UCSD-AML1 (cell line): Measurements from ENCODE around the gene GPR78.

Experiments
- DNase-seq: peaks from one replicate; lab custom pipeline; 2025; ENCODE audit not compliant: unreplicated experiment; lab: John Stamatoyannopoulos, UW

Gene GPR78

DNA sequence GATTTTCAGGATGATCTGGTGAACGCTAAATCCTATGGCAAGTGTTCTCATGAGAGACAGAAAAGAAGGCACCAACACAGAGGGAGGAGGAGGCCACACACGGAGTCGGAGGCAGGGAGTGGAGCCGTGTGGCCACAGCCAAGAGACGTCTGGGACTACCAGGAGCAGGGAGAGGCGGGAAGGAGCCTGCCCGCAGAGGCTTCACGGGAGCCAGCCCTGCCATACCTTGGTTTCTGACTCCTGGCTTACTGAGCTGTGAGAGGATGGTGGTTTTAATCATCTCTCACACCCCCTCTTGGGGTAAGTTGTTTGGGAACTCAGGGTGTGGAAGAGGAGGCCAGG lies 33.5 kb upstream of the GPR78 start:
- DNase-seq, result no peak

DNA sequence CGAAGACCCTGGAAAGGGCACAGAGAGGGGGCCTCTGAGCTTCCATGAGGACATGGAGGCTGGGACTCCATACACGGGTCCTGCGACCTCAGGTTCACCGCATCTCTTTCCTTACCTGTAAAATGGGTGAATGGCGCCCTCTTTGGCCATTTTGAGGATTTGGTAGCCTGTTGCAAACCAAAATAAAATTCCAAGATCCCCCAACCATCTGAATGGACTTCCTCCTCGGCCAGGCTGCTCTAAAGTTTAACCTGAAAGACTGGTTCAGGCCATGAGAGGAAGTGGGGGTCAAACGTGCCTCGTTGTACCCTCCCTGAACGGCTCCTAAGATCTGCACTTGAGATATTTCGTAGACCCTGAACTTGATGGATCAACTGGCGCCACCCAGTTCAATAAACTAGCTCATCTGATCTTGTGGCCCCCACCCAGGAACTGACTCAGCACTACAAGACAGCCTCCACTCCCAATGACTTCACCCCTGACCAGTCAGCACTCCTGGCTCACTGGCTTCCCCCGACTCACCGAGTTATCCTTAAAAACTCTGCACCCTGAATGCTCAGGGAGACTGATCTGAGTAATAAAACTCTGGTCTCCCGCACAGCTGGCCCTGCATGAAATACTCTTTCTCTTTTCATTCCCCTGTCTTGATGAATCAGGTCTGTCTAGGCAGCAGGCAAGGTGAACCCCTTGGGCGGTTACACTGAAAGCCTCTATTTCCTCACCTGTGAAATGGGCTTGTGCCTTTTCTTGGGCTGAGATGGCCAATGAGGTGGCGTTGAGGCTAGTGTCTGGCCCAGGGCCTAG lies 32.9 kb upstream of the GPR78 start:
- DNase-seq, result no peak

DNA sequence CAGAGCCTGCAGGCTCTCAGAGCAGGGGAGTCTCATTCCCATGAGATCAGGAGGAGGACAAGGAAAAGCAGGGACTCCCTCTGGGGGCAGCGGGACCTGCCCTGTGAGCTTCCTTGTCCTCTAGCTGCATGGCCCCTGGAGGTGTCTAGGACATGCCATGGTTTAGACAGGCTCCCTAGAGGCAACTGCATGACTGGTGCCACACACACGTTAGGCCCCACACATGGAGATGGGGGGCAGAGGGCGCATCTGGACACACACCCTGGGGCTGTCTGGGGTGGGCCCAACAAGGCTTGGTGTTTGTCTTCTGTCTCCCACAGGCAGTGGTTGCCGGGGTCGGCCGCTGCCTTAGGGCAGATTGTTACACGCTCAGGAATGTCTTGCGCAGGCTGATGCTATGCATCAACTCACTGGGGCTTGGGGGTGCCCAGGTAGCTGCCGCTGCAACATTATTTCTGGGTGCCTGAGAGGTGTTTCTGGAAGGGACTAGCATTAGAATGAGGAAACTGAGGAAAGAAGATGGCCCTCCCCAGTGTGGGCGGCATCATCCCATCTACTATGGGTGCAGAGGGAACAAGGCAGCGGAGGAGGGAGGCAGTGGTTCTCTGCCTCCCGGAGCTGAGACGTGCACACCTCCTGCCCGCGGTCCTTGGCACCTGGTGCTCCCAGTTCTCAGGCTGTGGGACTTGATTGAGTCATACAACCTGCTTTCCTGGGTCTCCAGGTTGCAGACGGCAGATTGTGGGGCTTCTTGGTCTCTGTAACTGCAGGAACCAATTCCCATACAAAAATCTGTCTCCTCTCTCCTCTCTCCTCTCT lies 32.1 kb upstream of the GPR78 start:
- DNase-seq, result no peak

DNA sequence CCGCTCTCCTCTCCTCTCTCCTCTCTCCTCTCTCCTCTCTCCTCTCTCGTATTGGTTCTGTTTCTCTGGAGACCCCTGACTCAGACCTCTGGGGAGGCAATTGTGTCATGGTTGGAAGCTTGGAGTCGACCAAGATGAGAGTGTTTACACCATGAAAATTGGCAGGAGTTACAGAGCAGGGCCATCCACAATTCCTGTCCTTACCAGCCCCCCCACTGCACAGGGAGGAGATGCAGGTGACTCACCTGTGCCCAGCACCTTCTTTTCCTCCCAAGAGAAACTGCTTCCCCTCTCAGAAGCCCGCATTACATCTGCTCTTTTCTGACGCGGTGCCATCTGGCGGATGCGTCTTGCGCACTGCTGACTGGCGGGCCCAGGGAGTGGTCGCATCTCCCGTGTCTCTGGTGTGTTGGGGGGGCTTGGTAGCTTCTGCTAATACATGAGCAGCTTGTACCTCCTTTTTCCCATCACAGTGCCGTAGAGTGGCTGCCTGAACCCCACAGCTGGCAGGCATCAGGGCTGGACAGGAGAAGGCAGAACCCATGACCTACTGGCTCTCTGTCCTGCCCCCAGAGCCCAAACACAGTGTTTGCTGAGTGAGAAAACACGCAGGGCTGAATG lies 31.4 kb upstream of the GPR78 start:
- DNase-seq, result no peak

DNA sequence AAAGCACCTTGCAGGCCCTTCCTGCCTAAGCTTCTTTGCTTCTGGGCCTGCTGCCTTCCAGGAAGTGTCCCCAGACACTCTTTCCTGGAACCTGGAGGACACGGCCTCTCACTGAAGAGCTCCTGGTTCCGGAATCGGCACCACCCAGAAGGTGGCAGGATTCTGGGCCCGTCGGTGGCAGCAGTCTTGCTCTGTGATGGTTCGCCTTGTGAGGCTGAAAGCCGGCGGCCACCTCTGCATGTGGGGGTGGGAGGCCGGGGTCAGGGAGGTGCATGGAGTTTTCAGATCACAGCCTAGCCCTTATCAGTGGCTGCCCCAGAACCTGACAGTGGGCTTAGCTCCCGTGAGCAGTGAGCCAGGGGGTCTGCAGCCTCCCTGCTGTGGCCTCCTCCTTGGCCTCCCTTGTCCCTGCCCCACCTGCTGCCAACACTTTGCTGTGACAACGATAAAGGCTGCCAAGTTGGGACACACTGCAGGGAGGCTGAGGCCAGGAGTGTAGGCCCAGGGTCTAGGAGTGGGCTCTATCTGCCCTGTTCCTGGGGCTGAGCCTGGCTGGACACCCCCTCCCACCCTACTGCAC lies 30.8 kb upstream of the GPR78 start:
- no peak for DNase-seq

DNA sequence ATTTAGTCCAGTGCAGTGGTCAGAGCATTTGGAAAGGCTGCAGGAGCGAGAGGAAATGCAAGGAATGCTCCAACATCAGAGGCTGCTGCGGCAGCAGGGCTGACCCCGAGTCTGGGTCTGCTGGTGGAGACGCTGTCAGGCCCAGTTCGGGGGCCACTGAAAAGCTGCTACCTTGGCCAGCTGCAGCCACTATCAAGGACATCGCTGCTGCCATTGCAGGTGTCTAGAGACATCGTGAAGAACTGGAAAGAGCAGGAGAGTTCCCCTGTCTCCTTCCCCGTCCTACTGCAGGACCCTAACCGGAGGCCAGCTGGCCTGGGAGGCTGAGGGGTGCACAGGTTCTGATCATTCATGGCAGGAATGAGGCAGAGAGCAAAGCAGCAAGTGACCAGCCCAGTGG lies 29.5 kb upstream of the GPR78 start:
- DNase-seq, result no peak

DNA sequence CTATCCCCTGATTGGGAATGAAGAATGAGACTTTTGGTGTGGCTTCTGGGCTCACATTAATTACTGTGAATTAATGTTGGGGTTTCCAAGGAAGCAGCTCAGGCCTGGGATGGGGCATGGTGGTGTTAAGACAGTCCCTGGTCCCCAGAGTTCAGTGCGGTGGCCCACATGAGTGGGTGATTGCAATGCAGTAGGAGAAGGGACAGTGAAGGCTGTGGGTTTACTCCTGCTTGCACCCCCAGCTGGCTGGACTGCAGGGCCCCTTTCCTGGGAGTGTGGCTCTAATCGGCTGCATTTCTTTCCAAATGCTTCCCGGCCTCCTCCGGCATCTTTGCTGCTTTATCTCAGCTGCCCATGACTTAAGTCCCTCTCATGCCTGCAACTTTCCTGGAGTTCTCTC lies 28.2 kb upstream of the GPR78 start:
- no peak for DNase-seq

DNA sequence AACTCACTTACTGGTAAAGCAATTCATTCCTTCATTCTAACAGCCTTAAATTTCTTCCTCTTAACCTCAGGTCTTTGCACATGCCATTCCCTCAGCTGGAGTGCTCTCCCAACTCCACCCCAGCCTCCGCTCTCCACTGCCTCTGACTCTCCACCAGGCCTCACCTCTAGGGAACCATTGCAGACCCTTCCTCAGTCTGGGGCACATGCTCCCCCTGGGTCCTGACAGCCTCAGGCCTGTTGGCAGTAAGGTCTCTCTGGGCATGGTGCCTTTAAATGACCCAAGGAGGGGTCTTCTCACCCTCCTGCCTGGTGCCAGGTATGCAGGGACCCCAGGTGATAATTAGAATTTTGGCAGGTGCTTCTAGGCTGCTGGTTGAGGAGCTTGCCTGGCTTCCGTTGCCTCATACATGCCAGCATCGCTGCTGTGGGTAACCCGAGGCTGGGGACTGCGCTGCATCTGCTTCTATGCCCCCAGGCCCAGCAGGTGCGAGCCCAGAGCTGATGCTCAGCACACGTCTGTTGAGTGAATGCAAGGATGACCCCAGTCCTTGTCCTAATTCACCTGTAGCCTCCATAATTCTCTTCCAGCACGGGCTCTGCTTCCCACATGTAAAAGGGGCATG lies 27.5 kb upstream of the GPR78 start:
- no peak for DNase-seq

DNA sequence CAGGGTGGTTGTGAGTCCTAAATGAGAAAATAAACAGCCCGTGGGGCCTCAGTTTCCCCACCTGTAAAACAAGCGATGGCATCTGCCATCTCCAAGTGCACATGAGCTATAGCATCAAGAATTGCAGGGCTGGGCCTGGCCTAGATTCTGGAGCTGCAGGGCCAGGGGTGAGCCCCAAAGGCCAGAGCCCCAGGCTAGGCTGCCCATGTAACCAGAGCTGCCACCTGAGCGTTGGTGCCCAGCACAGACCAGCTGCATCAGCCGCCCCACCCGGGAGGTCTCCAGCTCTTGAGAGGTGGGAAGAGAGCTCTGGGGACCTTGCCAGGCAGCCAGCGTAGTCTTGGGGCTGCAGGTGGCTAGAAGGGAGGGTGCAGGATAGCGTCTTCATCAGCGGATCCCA lies 27.0 kb upstream of the GPR78 start:
- no peak for DNase-seq

DNA sequence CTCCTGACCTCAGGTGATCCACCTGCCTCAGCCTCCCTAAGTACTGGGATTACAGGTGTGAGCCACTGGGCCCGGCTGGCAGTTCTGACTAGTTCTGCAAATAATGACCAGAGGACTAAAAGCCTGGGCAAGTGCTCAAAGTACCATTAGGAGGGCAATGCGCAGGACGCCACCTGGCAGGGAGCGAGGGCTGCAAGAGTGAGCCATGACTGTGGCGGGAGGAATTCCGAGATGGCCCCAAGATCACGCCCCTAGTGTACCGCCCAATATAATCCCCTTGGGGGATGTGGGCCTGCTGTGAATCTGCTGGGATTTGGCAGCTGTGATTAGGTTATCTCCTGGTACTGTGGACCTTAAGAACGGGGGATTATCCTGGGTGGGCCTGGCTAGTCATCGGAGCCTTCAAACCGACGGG lies 26.2 kb upstream of the GPR78 start:
- no peak for DNase-seq

DNA sequence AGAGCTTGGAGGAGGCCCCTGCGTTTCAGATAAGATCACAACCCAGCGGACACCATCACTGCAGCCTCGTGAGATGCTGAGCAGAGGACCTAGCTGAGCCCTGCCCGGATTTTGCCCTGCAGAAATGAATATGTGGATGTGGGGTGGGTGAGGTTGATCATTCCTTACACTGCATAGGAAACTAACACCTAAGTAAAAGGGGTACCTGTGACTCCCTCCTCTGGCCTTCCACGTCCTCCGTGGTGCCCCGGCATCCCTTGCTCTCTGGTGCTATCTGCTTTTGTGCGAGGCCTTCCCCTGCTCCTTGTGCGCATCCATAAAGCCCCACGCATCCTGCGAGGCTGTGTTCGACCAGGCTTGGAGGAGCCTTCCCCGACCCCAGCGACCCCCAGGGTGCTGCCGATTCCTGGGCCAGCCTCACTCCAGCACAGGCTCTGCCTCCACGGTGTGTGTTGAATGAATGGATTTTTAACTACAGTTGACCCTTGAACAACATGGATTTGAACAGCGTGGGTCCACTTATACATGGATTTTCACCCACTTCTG lies 25.6 kb upstream of the GPR78 start:
- DNase-seq, result no peak

DNA sequence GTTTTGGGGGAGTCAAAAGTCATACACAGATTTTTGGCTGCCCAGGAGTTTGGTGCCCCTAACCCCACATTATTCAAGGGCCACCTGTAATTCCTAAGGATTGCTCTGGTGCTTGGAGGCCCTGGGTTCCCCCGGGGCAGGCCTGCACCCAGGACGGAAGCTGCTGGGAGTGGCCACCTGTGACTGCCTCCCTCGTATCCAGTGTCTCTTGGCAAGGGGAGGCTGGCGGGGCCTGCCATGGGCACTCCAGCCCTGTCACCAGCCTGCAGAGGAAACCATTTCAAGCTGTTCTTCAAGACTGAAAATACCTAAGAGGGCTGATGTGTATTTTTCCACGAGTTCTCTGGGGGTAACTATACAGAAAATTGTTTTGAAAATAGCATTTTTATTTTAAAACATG lies 24.5 kb upstream of the GPR78 start:
- no peak for DNase-seq

DNA sequence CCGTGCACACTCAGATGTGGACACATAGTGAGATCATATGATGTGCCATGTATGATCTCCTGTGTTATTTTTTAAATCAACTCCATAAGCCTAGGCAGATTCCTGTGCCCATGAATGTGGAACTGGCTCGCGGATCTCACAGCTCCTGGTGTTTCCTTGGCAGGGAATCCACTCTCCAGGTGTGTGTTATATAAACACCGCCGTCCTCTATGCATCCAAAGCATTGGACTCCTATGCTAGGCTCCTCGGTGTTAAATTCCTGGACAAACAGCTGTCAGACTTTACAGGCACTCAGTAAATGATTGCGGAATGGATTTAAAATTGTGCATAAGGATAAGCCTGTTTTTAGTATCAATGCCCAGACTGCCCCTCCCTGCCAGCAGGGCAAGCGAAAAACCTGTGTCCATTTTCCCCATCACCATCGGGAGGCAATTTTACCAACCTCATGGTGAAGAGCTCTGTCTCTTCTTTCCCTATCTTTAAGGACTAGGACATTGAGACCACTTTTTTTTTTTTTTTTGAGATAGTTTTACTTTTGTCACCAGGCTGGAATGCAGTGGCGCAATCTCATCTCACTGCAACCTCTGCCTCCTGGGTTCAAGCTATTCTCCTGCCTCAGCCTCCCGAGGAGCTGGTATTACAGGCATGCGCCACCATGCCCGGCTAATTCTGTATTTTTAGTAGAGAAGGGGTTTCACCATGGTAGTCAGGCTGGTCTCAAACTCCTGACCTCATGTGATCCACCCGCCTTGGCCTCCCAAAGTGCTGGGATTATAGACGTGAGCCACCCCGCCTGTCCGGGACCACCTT lies 23.6 kb upstream of the GPR78 start:
- DNase-seq, result no peak

DNA sequence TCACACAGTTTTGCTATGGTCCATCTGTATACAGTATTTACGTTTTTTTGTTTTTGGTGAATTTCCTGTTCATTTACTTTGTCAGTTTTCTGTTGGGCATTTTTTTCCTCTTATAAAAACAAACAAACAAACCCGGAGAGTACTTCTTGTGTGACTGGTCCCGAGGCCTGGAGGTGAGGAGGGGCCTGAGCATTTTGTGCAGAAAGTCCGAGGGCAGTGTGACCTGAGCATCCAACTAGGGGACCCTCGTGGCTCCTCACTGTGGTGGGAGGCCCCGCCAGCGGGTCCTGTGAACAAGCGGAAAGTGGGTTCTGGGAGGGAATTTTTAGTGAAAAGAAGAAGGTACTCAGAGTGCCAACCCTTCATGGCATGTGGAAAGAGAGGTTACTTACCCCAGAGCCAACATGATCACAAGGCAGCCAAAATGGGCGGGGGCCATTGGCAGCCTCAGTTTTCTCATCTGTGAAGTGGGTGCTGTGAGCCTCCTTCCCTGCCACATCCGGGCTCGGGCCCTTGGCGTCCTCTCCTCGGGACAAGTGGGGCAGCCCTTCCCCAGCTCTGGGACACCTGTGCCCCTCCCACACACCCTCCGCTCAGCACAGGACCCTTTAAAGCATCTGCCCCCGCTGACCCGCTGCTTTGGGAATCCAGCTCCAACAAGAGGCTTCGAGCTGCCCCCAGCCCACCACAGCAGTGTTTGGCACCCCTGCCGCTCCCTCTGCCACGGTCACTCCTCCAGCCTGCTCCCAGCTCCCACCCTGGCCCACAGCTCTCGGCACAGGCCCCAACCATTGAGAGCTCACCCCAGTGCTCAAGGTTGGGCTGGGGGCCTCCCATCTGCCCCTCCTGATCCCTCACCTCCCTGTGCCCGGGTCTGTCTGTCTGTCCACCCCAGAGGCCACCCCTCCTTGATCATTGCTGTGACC lies 22.8 kb upstream of the GPR78 start:
- no peak for DNase-seq

DNA sequence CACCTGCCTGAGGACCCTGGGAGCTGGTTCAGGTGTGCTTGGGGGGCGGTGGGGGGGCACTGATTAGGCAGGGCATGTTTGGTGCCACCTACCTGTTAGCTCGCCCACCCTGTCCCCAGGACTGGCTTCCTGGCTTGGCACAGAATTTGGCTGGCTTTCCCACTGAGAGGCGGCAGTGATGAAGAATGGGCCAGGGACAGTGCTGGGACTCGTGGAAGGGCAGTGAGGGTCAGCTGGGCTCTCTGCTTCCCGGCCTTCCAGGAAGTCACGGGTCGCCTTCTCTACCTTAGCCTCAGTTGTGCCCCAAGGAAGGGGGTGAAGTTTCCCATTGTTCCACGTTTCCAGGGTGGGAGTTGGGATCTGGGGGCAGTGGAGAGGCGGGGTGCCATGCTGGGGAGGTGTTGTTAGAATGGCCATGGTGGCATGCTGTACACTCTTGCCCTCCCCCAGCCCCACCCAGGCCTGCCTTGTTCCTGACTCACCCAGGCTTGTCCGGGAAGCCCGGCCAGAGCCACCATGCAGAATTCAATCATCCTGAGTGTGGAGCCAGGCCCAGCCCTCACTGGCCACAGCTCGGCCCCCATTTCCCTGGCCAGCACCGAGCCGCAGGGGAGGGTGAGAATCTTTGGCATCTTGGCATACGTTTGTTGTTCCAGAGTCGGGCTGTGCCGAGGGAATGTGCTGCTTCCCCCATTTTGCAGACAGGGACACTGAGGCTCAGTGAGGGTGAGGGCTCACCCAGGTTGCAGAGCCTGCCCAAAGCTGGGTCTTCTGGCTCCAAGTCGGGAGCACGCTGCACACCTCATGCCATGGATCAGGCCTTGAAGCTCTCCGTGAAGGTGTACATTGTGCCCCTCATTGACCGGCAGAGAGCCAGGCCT lies 21.9 kb upstream of the GPR78 start:
- DNase-seq, result no peak

DNA sequence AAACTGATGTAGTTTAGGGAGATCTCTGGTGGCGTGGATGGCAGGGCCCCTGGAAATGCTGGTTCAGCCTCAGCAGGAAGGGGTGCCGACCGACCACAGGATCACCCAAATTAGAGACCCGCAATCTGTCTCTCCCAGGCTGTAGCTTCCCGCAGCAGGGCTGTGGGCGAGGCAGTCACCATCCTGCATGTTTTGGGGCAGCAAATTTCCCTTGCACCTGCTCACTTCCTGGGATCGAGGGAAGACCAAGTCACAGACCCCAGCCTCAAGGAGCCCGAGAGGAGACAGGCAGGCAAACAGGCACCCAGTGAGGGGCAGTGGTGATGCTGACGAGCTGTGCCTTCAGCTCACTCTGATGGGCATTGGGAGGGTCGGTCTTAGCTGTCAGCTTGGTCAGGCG lies 21.2 kb upstream of the GPR78 start:
- DNase-seq, result no peak

DNA sequence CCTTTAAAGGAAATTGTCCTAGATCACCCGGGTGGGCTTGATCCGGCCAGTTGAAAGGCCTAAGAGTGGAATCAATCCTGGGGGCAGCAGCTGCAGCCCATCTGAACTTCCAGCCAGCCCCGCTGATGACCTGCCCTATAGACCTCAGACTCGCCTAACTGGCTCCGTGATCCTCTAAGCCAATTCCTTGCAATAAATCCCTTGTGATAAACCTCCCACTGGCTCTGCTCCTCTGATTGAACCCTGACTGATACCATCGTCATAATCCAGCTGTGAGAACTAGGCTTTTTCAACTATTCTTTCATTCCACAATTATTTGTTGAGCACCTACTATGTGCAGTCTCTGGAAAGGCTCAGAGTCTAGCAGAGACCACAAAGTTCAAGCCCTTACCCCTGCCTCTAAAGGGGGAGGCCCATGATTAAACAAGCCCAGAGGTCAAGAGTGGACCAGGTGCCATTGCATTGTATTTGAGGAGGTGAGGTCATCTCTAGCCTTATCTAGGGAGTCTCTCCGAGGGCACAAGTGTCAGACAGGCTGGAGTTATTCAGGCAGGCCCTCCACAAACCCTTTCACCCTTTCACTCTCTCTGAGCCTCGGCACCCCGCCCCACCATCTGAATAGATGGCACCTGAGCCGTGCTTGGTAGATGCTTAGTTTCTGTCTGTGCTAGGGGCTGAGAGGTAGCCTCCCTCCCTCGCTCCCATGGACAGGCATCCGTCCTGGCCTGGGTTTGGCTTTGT lies 20.5 kb upstream of the GPR78 start:
- no peak for DNase-seq
